ENCODE data around the gene CRLF1. TPM values are rescaled to one million over a fixed set of nuclear protein-coding genes. Genes with fewer than 3 reads are reported as not detected.
"Not testable (repeated sequence)": the region's sequence is repeated elsewhere in the genome, so short reads cannot be mapped to it uniquely, and the experiment has no call there.

The CRLF1 gene
- total RNA-seq, 2 donors from 2014 or later = not detected

GRCh38 chr19:18601875-18602274 lies 4.7 kb downstream of the CRLF1 start:
- Mint-ChIP-seq H3K4me3 (no peak overlapping the region), H3K36me3 (ENCODE audit: low read depth) (peaks cover 6% of the 10 kb centered on the region), H3K4me1 (peaks cover 8% of the 10 kb centered on the region), H3K27me3 (peaks cover 58% of the 10 kb centered on the region), H3K27ac (no peak overlapping the region)
- ATAC-seq = no peak
- H3K9me3 ChIP-seq (ENCODE audit: control insufficient read depth, low read length, poor library complexity, severe bottlenecking) = no peaks in the 10 kb centered on the region
- no peak for DNase-seq

DNA sequence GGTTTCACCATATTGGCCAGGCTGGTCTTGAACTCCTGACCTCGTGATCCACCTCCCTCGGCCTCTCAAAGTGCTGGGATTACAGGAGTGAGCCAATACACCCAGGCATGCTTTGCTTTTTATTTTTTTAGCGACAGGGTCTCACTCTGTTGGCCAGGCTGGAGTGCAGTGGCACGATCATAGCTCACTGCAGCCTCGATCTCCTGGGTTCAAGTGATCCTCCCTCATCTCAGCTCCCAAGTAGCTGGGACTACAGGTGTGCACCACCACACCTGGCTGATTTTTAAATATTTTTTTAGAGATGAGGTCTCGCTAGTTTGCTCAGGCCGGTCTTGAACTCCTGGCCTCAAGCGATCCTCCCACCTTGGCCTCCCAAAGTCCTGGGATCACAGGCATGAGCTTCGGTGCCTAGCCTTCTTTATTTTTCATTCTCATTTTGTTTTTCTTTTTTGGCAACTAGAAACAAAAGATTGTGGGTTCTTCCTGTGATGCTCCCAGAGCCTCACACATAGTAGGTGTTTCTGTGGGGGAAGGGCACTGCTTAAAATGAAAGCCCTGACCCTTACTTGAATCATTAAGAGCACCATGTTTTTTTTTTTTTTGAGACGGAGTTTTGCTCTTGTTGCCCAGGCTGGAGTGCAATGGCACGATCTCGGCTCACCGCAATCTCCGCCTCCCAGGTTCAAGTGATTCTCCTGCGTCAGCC lies 5.8 kb downstream of the CRLF1 start:
- H3K27me3 Mint-ChIP-seq = peaks cover 58% of the 10 kb centered on the region
- not testable (repeated sequence) for DNase-seq; H3K4me3 Mint-ChIP-seq; H3K36me3 Mint-ChIP-seq (ENCODE audit: low read depth); ATAC-seq; H3K27ac Mint-ChIP-seq; H3K9me3 ChIP-seq (ENCODE audit: control insufficient read depth, low read length, poor library complexity, severe bottlenecking)
- H3K4me1 Mint-ChIP-seq = peaks cover 10% of the 10 kb centered on the region

DNA sequence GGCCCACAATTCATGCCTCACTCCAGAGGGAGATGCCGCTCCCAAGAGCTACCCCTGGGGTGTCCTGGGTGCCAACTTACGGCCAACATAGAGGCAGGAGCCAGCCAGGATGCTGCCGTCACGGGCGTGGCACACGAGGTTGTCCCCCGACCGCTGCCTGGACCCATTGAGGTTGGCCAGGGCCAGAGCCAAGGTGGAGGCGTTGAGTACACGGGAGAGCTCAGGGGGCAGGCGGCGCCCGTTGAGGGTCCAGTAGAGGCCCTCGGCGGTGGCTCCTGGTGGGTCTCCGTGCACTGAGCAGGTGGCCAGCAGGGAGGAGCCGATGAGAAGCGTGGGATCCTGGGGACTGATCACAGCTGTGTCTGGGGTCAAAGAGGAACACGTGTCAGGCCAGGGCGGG lies 7.1 kb downstream of the CRLF1 start:
- DNase-seq (no peak), ATAC-seq (no peak)
- no peak overlapping the region for H3K4me3 Mint-ChIP-seq

GRCh38 chr19:18597809-18598660 lies 8.6 kb downstream of the CRLF1 start:
- H3K9me3 ChIP-seq (ENCODE audit: control insufficient read depth, low read length, poor library complexity, severe bottlenecking) = no peaks in the 10 kb centered on the region
- no peak overlapping the region for H3K27ac Mint-ChIP-seq
- H3K27me3 Mint-ChIP-seq = peaks cover 40% of the 10 kb centered on the region
- DNase-seq (no peak), ATAC-seq (no peak)
- peaks cover 2% of the 10 kb centered on the region for H3K36me3 Mint-ChIP-seq (ENCODE audit: low read depth)
- peaks cover 8% of the 10 kb centered on the region for H3K4me1 Mint-ChIP-seq
- no peak overlapping the region for H3K4me3 Mint-ChIP-seq

More for the DNA sequence above, 7.1 kb downstream of the CRLF1 start:
- Mint-ChIP-seq H3K4me1 (peaks cover 11% of the 10 kb centered on the region), H3K36me3 (ENCODE audit: low read depth) (peaks cover 3% of the 10 kb centered on the region), H3K27me3 (peaks cover 46% of the 10 kb centered on the region), H3K27ac (no peak overlapping the region)
- H3K9me3 ChIP-seq (ENCODE audit: control insufficient read depth, low read length, poor library complexity, severe bottlenecking) = no peaks in the 10 kb centered on the region

DNA sequence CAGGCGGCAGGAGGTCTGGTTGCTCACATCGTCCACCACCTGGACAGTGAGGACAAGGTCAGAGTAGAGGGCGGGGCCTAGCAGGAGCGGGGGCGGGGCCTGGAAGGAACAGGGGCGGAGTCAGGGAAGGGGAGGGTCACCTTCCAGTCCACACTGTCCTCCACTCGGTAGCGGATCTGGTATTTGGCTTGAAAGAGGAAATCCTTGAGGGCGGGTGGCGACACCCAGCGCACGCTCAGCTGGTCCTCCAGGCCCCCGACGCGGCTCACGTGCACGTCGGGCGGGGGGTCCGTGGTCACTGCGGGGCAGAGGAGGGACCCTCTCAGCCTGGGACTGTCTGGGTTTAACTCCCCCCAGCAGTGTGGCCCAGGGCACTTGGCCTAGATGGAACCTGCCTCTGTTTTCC lies 9.8 kb downstream of the CRLF1 start:
- ATAC-seq (no peak), DNase-seq (no peak)
- Mint-ChIP-seq H3K27me3 (peaks cover 29% of the 10 kb centered on the region), H3K36me3 (ENCODE audit: low read depth) (no peaks in the 10 kb centered on the region), H3K27ac (no peak overlapping the region), H3K4me3 (no peak overlapping the region), H3K4me1 (peaks cover 6% of the 10 kb centered on the region)
- no peaks in the 10 kb centered on the region for H3K9me3 ChIP-seq (ENCODE audit: control insufficient read depth, low read length, poor library complexity, severe bottlenecking)

GRCh38 chr19:18595475-18595874 lies 11.1 kb downstream of the CRLF1 start:
- ATAC-seq = no peak
- no peak overlapping the region for H3K27ac Mint-ChIP-seq
- peaks cover 18% of the 10 kb centered on the region for H3K27me3 Mint-ChIP-seq
- no peaks in the 10 kb centered on the region for H3K36me3 Mint-ChIP-seq (ENCODE audit: low read depth)
- peak overlapping the region; percentile 63 for H3K4me3 Mint-ChIP-seq
- no peak for DNase-seq
- H3K4me1 Mint-ChIP-seq = peaks cover 9% of the 10 kb centered on the region
- H3K9me3 ChIP-seq (ENCODE audit: control insufficient read depth, low read length, poor library complexity, severe bottlenecking) = no peaks in the 10 kb centered on the region

- no peaks in the 10 kb centered on the region for H3K9me3 ChIP-seq (ENCODE audit: control insufficient read depth, low read length, poor library complexity, severe bottlenecking)
- H3K27ac Mint-ChIP-seq = peak overlapping the region; percentile 41
- peaks cover 12% of the 10 kb centered on the region for H3K4me1 Mint-ChIP-seq
- peaks cover 12% of the 10 kb centered on the region for H3K27me3 Mint-ChIP-seq
- ATAC-seq (no peak), DNase-seq (no peak)
- H3K36me3 Mint-ChIP-seq (ENCODE audit: low read depth) = no peaks in the 10 kb centered on the region
- H3K4me3 Mint-ChIP-seq = peak overlapping the region; percentile 86
Observed at GRCh38 chr19:18594824-18595373, 11.7 kb downstream of the CRLF1 start.

GRCh38 chr19:18594096-18594823 lies 12.3 kb downstream of the CRLF1 start:
- H3K9me3 ChIP-seq (ENCODE audit: control insufficient read depth, low read length, poor library complexity, severe bottlenecking) = no peaks in the 10 kb centered on the region
- H3K4me3 Mint-ChIP-seq = peak overlapping the region; percentile 86
- ATAC-seq (peak; percentile 77), DNase-seq (peak; percentile 68 to 73 (median 71))
- H3K36me3 Mint-ChIP-seq (ENCODE audit: low read depth) = no peaks in the 10 kb centered on the region
- peaks cover 16% of the 10 kb centered on the region for H3K4me1 Mint-ChIP-seq
- H3K27ac Mint-ChIP-seq = peak overlapping the region; percentile 41
- H3K27me3 Mint-ChIP-seq = peaks cover 6% of the 10 kb centered on the region

- no peak for DNase-seq
- no peak for ATAC-seq
Observed at GRCh38 chr19:18593367-18594095, 13.1 kb downstream of the CRLF1 start.

GRCh38 chr19:18592732-18593131 lies 13.9 kb downstream of the CRLF1 start:
- H3K27me3 Mint-ChIP-seq; H3K27ac Mint-ChIP-seq; DNase-seq; H3K9me3 ChIP-seq (ENCODE audit: control insufficient read depth, low read length, poor library complexity, severe bottlenecking); H3K36me3 Mint-ChIP-seq (ENCODE audit: low read depth); ATAC-seq: not testable (repeated sequence)
- Mint-ChIP-seq H3K4me1 (peaks cover 23% of the 10 kb centered on the region), H3K4me3 (peak overlapping the region; percentile 36)

More at GRCh38 chr19:18593367-18594095, 13.1 kb downstream of the CRLF1 start:
- Mint-ChIP-seq H3K4me3 (peak overlapping the region; percentile 71), H3K27ac (no peak overlapping the region), H3K36me3 (ENCODE audit: low read depth) (no peaks in the 10 kb centered on the region), H3K27me3 (no peaks in the 10 kb centered on the region), H3K4me1 (peaks cover 16% of the 10 kb centered on the region)
- no peaks in the 10 kb centered on the region for H3K9me3 ChIP-seq (ENCODE audit: control insufficient read depth, low read length, poor library complexity, severe bottlenecking)

DNA sequence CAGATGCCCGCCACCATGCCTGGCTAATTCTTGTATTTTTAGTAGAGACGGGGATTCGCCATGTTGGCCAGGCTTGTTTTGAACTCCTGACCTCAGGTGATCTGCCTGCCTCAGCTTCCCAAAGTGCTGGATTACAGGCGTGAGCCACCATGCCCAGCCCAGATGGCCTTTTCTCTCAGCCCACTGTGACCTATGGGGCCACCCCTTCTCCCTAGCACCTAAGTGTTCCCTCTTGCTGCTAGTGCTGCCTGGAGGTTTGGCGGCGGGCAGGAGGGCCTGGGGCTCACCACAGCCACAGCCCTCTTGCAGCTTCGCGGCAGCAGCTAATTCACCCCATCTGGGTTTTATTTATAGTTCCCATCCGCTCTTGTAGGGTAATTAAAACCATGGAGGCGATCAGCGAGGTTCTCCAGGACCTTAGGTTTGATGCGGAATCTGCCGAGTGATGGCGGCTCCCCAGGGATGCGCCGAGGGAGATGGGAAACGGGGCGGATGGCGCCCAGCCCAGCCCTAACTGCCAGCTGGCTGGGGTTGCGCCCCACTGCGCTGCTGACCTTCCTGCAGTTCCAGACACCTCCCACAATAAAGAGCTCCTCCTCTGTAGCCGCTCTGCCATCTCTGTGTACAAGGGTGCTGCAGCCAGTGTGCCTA lies 14.7 kb downstream of the CRLF1 start:
- ATAC-seq (no peak), DNase-seq (no peak)
- no peaks in the 10 kb centered on the region for H3K9me3 ChIP-seq (ENCODE audit: control insufficient read depth, low read length, poor library complexity, severe bottlenecking)
- Mint-ChIP-seq H3K36me3 (ENCODE audit: low read depth) (no peaks in the 10 kb centered on the region), H3K4me3 (no peak overlapping the region), H3K27me3 (no peaks in the 10 kb centered on the region), H3K4me1 (peaks cover 23% of the 10 kb centered on the region), H3K27ac (peak overlapping the region; percentile 84)
